ELR (cell line): Measurements from ENCODE around the gene ELF4.
A peak's percentile ranks its signal among the peaks of the same experiment; 100 is the strongest.

Source experiments
- DNase-seq: peaks from one replicate; pipeline ENCODE4 v3.0.0-alpha.2; 2015; ENCODE audit warnings: low read depth

The ELF4 gene

DNA sequence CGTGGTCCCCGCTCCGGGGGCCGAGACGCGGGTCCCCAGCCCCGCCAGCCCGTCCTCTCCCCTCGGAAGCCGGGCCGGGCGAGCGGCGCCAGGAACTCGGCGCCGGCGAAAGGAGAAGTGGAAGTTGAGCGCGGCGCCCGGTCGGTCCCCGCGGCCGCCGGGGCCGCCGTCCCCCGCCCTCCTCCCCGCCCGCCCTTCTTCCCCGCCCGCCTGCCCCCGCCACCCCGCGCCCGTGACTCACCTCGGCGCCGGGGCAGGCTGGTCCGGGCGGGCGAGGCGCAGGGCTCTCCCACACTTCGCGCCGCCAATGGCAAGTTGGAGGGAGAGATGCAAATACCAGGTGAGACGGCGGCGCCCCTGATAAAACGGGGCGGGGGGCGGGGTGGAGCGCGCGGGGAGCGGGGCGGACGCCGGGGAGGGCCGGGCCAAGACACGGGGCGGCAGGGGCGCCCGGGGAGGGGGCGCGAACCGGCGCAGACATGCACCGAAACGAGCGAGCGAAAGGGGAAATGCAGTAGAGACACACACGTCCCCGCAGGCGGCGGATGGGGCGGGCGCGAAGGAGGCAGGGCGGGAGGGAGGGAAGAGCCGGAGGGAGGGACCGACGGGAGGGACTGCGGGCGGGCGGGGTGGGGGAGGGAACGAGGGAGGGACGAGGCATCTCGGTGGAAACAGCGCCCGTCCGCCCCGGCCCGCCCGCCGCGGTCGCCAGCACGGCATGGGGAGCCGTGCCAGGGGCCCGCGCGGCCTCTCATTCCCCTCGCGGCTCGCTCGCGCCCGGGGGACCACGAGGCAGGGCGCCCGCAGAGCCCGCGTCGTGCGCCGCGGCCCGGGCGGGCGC, at the start of gene ELF4:
TSS of gene ELF4 (minus strand) at position 119 of the 841 bp plus-strand sequence. CDS start 29,167 bp downstream, outside the sequence.
- peak; percentile 71 for DNase-seq

DNA sequence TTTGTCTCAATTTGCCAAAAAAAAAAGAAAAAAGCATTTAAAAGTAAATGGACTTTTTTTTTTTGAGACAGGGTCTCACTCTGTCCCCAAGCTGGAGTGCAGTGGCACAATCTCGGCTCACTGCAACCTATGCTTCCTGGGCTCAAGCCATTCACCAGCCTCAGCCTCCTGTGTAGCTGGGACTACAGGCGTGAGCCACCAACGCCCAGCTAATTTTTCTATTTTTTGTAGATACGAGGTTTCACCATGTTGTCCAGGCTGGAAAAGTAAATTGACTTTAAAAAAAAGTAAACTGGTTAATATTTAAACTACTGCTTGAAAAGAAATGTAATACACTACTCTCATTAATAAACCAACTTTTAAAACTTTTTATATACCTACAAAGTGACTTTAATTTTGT, 49.5 kb upstream of the ELF4 start:
- no peak for DNase-seq

DNA sequence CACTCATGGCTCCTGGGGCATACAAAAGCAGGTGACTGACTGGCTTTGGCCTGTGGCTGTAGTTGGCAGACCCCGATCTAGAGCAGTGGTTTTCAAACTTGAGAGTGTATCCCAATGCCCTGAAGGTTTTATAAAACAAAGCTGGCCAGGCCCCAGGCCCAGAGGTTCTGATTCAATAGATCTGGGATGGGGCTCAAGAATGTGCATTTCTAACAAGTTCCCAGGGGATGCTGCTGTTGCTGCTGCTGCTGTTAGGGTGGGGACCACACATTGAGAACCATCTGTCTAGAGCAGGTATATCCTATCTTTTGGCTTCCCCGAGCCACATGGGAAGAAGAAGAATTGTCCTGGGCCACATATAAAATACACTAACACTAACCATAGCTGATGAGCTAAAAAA, 48.0 kb upstream of the ELF4 start:
- no peak for DNase-seq

DNA sequence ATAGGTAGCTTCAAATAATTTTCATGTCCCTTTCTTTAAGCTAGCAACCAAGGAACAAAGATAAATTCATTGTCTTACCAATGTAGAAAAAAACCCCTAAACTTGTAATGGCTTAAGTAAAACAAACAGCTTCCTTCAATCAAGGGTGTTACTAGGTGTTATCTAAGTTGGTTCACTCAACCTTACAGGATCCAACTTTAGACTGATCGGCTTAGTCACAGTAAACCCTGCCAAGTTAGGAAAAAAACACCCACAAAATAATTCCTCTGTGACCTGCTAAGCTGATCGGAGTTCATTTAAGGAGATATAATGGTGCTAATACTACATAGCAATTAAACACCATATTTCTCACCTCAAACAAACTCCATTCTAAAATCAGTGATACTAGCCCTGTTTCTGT, 45.3 kb upstream of the ELF4 start:
- no peak for DNase-seq

DNA sequence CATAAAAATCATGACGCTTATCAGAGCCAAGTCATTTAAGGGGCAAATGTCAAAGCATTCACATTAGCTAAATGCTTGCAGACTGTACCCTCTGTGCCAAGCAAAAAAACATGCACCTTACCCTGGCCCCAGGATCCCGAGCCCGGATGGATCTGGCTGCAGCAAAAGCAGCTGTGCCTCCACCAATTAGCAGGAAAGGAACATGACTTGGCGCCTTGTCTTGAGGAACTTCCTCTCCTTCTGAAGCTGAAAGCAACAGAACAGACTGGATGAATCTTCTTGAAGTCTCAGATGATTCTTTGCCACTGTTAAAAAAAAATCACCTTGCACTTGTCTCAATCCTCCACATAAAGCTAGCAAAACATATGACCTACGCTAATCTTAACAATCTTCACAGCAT, 37.3 kb upstream of the ELF4 start:
- DNase-seq: no peak

DNA sequence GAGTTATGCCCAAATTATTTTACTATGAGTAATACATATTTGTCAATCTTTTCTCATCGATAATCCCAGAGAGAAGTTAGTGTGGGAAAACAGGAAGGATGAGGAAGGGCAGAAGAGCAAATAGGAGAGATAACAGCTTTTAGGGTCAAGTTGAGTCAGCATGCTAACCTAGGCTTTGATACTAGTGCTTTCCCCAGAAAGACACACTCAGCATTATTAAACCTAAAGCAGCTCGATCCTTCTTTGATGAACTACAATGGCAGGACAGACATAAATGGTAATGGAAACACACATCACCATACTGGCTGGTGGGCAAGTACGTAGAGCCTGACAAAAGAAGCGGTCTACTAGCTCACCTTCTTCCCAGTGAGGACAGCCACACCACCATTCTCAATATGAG, 34.8 kb upstream of the ELF4 start:
- peak; percentile 4 for DNase-seq

DNA sequence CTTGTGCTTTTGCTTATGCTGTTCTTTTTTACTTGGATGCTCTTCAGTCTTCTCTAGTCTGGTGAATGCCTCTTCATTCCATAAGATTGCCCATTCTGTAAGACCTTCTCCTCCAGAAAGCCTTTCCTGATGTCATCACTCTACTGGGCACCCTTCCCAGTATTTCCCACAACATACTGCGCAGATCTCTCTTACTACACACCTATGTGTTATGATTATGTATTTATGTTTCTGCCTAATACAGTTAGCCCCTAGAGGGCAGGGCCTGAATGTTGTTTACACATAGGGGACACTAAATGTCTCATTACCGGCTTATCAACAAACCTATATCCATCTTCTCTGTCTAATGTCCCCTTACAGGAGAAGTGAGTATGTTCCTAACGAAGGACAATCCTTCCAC, 34.2 kb upstream of the ELF4 start:
- DNase-seq: peak; percentile 43

DNA sequence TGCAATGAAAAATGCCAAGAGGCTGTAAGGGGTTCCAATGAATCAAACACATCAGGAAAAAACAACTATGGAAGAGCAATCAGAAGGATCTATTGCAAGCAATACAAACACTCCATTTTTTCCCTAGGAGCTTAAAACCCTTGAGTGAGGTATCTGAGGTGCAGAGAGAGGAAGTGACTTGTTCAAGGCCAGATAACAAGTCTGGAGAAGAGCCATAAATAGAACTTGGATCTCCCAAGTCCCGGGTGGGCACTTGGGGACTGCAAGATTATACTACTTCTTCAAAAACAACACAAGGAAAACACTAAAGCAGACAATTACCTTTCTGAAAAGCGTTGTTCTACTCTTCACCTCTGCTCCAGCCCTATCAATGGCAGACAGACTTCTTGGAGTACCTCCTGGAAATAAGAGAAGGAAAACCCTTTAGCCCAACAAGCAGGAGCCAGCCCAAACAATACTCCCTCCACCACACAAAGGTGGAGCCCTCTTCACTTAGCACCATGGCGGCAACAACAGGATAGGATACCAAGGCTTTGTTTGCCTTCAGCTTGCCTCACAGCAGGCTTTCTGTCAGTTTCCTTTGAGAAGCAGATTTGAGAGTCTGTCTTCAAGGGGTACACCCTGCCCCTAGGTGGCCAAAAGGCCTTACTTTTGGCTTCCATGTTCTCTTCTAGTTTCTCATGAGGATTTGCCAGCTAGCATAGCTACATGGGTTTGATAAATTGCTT, 29.3 kb upstream of the ELF4 start:
- DNase-seq: no peak

DNA sequence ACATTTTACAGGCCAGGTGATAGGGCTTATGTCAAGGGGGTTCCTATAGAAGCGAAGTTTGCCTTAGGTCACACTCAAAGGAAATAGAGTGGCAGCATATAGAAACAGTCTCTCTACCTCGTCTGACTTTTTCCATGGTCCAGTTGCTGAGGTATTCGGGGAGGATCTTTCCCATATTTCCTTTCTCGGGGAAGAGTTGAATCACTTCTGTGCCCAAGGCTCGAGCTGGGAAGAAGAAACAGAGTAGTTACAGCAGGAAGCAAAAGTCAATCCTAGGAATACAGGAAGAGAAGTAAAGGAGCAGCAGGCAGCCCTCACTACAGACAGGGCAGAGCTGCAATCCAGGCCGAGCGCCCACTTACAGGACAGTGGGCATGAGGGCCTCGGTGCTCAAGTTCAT, 26.7 kb upstream of the ELF4 start:
- no peak for DNase-seq

DNA sequence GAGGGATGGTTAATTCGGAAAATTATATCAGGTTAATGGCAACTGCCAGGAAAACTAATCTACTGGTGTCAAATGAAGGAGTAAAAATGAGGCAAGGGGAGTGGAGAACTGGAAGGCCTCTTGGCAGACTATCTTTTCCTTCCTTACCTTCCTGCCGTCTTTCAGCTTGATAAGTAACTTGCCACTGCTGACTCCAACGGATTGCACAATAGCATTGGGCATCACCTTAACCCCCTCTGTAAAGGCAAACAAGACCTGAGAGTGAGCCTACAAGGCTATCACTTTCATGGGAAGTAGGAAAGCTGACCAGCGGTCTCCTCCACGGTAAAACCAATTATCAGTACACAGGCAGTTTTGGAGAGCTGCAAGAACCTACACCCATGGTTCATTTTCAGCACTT, 26.2 kb upstream of the ELF4 start:
- DNase-seq: no peak

DNA sequence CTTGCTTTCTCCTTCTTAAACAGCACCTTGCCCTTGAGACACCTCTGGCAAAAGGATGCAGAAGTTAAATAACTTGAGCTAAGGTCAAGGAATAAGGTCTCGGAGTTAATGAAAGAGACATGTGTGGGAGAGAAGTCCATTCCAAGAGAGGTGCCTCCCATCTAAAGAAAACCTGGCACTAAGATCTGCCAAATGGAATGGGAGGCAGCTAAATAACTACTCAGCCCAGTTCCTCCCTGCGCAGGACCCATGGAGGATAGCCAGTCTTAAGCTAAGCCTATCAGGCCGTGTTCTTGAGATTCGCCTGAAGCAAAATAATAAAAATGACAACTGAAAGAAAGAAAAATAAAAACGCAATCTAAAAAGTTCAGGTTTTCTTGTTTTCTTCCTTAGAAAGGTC, 20.7 kb upstream of the ELF4 start:
- DNase-seq: no peak

DNA sequence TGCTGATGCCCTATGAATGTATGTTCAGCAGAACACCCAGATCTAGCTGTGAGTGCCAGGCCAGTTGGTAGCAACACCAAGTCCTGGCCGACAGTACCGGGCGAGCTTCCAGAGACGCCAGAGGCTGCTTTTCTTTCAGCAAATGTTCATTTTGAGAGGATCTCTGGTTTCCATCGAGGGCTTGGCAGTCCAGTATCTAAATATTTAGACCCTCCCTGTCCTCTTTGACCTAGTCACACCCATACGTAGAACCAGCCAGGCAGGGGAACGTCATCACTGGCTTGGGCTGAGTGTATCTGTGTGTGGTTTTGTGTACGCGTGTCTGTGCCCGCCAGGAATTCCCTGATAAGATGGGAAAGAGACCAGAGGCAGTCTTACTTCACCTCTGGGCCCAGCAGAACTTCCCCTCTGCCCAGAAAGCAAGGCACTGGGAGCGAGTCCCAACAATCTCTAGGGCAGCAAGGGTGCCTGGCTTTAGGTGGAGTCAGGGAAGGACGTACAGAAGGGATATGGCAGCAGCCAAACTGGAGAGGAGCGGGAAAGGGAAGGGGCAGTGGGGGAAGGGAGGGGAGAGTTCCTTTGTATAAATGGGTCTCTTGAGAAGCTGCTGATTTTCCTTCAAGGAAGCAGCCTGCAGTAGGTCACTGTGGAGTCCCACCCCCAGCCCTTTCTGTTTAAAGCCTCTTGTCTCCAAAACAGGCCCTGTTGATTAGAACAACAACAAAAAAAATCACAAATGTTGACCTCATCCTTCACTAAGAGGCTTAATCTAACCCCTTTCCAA, 15.0 kb upstream of the ELF4 start:
- no peak for DNase-seq

DNA sequence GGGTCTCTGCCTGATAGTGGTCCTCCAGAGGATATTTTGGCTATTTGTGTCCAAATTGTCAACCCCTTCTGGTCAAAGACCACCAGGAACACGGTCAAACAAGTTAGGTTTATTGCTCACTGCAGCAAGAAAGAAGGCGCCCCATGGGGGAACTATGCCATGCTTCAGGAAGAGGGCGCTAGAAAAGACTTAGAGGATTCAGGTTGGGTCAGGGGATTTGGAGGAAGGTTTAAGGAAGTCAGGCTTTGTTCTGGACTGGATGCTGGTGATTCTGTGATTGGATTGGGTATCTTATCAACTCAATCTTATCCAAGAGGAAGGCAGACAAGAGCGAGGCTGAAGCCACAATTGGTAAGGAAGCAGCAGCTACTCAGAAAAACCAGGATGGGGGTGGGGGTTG, 14.3 kb upstream of the ELF4 start:
- DNase-seq: no peak

DNA sequence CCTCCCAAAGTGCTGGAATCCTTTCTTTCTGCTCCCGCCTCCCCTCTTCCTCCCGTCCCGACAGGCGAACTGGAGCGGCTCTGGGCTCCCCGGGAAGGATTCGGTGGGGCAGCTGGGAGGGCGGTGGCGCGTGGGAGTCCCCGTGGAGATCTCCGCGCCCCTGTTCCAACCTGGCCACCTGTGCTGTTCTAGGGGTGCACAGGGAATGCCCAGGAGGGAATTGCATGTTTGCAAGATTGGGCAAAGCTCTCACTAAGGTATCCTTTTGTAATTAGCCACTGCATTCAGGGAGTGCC, 11.2 kb upstream of the ELF4 start:
- DNase-seq: no peak

DNA sequence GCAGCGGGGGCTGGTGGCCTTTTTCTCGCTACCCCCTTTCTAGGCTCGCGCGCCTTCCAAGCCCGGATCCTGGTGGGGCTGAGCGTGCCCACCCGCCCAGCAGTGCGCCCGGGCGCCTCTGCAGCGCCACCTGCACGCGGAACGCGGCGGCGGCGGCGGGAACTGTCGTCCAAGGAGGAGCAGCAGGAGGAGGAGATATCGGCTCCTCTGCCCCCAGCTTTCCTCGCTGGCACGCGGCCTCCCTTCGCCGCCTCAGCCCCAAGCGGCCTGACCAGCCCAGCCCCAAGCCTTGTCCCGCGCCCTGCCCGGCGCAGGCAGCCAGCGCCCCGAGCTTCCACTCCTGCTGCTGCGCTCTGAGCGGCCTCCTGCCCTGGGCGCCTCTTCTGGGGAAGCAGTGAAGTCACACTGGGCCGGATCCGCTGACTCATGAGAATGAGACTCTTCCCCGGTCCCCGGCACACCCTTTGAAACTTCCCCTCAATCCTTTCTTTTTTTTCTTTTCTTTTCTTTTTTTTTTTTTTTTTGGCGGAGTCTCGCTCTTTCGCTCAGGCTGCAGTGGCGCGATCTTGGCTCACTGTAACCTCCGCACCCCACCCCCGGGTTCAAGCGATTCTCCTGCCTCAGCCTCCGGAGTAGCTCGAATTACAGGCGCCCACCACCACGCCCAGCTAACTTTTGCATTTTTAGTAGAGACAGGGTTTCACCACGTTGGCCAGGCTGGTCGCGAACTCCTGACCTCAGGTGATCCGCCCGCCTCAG, 10.6 kb upstream of the ELF4 start:
- DNase-seq: peak; percentile 80

DNA sequence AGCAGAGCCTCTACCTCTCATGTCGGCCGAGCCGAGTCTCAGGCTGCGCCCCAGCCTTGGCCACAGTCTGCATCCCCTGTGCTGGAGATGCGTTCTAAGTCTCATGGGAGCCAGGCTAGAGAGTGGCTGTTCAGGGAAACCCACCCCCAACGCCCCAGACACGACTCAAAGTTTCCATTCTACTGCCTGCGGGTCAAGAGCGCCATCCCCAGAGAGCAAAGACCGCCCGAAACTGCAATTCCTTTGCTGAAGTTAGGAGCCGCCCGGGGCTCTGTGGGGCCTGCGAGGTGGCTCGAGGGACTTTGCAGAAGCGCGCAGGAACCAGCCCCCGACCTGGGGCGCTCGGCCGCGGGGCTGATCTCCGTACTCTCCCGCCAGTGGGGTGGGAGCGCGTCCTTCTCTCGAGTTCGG, 10.0 kb upstream of the ELF4 start:
- DNase-seq: no peak

DNA sequence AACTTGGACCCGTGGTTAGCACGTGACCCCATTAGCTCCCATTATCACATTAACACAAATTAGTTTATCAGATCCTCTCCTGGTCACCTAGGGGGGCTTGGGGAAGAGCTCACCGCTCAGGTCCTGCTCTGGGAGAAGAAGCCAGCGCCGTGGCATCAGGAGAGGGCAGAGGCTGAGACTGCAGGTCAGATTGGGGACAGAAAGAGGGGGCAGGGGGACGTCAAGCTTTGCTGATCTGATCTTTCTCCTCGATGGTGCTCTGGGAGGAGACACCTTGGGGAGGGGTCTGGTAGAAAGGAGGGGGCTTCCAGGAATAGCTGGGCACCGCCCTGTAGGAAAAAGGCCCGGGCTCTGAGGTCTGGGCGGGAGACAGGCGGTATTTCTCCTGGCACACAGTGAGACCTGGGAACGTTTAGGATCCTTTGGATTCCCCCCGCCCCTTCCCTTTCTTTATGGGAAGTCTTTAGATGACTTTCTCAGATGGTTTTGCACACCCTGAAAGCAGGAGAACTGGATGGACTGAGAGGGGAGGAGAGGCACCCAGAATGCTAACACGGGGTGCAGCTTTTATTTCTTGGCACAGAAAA, 9.1 kb upstream of the ELF4 start:
- DNase-seq: peak; percentile 9

DNA sequence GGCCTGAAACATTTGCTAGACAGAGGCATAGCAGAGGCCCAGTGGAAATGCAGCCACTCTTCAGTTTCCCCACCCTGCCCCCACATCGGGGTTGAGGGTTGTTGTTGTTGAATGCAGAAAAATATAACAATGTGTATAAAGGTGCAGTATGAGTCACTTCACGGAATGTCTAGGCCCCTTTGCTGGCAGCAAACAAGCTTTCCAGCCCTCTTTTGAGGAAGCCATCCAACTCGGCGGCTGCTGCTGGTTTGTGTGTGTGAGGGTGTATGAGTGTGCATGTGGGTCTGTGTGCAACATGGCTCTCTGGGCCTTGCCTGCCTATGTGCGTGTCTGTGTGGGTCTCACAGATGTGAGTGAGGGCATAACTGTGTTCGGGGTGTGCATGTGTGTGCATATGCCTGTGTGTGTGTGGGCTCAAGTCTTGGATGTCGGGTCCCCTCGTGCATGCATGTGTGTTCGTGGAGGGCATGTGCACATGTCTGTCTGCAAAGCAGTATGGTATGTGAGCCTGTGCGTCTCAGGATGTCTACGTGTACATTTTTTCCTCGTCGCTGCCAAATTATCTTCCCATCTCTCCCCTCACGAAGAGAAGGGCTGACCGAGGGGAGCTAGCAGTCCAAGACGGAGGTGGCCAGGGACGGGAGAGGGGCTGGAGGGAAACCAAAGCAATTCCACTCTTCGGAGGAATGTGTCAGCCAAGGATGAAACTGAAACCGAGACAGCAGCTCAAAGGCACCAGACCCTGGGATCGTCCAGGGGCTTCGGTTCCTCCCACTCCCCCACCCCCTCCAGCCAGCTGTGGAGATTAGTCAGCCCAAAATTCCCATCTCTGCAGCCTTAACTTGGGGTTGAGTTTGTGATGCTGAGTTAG, 8.4 kb upstream of the ELF4 start:
- peak; percentile 78 for DNase-seq

DNA sequence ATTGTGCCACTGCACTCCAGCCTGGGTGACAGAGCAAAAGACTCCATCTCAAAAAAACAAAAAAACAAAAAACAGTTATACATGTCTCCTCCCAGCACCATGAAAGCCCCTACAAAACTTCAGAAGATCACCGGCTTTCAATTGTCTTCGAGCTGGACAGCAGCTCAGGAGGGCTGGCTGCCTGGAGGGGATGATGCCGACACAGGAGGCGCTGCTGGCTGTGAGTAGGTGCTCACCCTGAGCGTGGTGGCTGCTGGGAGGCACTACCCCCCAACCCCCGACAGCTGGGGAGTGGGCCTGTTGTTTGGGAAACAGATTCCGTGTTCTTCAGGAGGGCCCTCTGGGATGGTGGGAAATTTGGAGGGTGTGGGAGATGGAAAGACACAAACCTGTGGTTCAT, 6.9 kb upstream of the ELF4 start:
- no peak for DNase-seq

DNA sequence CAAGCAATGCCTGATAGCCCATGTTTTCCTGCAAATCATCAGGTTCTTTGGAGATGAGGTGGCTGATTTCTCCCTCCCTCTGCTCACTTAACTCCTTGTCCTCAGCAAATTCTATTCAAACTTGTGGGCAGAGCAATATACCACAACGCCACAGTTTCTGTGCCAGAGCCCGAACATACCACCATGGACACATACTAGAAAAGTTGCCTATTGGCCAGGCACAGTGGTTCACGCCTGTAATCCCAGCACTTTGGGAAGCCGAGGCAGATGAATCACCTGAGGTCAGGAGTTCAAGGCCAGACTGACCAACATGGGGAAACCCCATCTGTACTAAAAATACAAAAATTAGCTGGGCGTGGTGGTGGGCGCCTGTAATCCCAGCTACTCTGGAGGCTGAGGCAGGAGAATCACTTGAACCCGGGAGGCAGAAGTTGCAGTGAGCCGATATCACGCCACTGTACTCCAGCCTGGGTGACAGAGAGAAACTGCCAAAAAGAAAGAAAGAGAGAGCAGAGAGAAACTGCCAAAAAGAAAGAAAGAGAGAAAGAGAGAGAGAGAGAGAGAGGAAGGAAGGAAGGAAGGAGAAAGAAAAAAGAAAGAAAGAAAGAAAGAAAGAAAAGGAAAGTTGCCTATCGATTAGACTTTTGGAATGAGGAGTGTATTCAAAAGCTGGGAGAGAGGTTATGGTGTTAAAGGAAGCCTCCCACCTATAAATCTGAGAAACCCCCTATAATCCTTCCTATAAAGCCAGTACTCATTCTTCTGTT, 5.0 kb upstream of the ELF4 start:
- peak; percentile 78 for DNase-seq
